K562 (cell line): Measurements from ENCODE around the gene PTPN18. TPM values are rescaled to one million over a fixed set of nuclear protein-coding genes. Genes with fewer than 3 reads are reported as not detected.

Source experiments
- ATAC-seq: fragments of 200-7000 bp; cut with Tn5 transposase; 3 replicates; pipeline ENCODE4 v1.9.1; 2020; ENCODE audit warnings: moderate library complexity
- BruUV-seq: library from RNA; stranded (reverse); fragments of 400-500 nt; replicated peaks from 2 replicates; lab custom pipeline; 2021; lab: Mats Ljungman, UMichigan
- CTCF ChIA-PET: fragments of 300-600 bp; formaldehyde crosslinking; extraction: SDS; loops from one replicate; lab custom pipeline; 2021; ENCODE audit warnings: low intra/inter-chr PET ratio; lab: Yijun Ruan, JAX
- POLR2A ChIA-PET: fragments of 300-600, 350-650 bp; sonication (Branson Sonifier 250); formaldehyde crosslinking; extraction: SDS; loops from one replicate; lab custom pipeline; 2021; ENCODE audit warnings: antibody characterized with exemption, inconsistent platforms; lab: Yijun Ruan, JAX
- DNase-seq, 4 experiments: peaks; one replicate each; pipeline versions ENCODE4 v3.0.0 to v3.0.0-alpha.2; 2011 to 2018; ENCODE audit warnings: low spot score in 3 of 4, mixed read lengths in 3 of 4; ENCODE audit errors: extremely low read depth in 1 of 4
- FAIRE-seq: peaks from 2 replicates; lab custom pipeline; 2011; peaks lifted over from hg19 to GRCh38; lab: Jason Lieb, UNC
- H2AFZ ChIP-seq: 2 replicates; pipeline ENCODE4 v1.6.0; 2011; ENCODE audit warnings: low read depth, low read length, control low read depth, inconsistent platforms
- H3K27ac ChIP-seq: fragments of 200-600 bp; 3 replicates; pipeline ENCODE4 v1.8.0; 2011; ENCODE audit warnings: low read depth, mild to moderate bottlenecking, control low read depth, inconsistent platforms, low read length, moderate library complexity, mixed read lengths; ENCODE audit errors: extremely low read depth
- H3K27me3 ChIP-seq, 2 experiments: fragments of 300-600 bp in 1 of 2; 2 replicates in 1 of 2; 3 replicates in 1 of 2; pipeline versions ENCODE4 v1.6.0 to v1.8.0; 2011; ENCODE audit warnings: inconsistent platforms in 2 of 2, low read length in 2 of 2, mild to moderate bottlenecking in 1 of 2, mixed read lengths in 1 of 2, moderate library complexity in 1 of 2; ENCODE audit not compliant: control insufficient read depth in 2 of 2, insufficient read depth in 2 of 2
- H3K36me3 ChIP-seq: fragments of 300-600 bp; 3 replicates; pipeline ENCODE4 v1.8.0; 2011; ENCODE audit warnings: mild to moderate bottlenecking, low read length, inconsistent platforms; ENCODE audit not compliant: control insufficient read depth, insufficient read depth
- H3K4me1 ChIP-seq, 2 experiments: fragments of 200-600 bp in 1 of 2; replicated peaks in 1 of 2; 2 replicates in 1 of 2; 3 replicates in 1 of 2; pipeline versions ENCODE4 v1.5.1 to v1.8.0; 2011; ENCODE audit warnings: inconsistent platforms in 2 of 2, low read length in 2 of 2, mild to moderate bottlenecking in 1 of 2, mixed read lengths in 1 of 2, moderate library complexity in 1 of 2; ENCODE audit not compliant: control insufficient read depth in 2 of 2, insufficient read depth in 2 of 2
- H3K4me2 ChIP-seq: 2 replicates; pipeline ENCODE4 v1.6.1; 2011; ENCODE audit warnings: low read length, control low read depth, inconsistent platforms, mixed read lengths; ENCODE audit not compliant: insufficient read depth
- H3K4me3 ChIP-seq: fragments of 200-600 bp; sonication (generic), shearing (Covaris generic); 2 replicates; pipeline ENCODE4 v1.5.1; 2016; ENCODE audit warnings: control low read depth, inconsistent platforms
- H3K79me2 ChIP-seq: fragments of 200-600 bp; 3 replicates; pipeline ENCODE4 v1.8.0; 2011; ENCODE audit warnings: low read length, inconsistent platforms; ENCODE audit not compliant: control insufficient read depth, insufficient read depth
- H3K9ac ChIP-seq, 2 experiments: 2 replicates each; pipeline versions ENCODE4 v1.6.0 to v1.6.1; 2011; ENCODE audit warnings: low read depth in 2 of 2, low read length in 2 of 2, control low read depth in 1 of 2, inconsistent platforms in 1 of 2, mild to moderate bottlenecking in 1 of 2, mixed read lengths in 1 of 2; ENCODE audit not compliant: insufficient read depth in 1 of 2
- H3K9me1 ChIP-seq: one replicate; pipeline ENCODE4 v1.6.0; 2011; ENCODE audit warnings: inconsistent platforms, mild to moderate bottlenecking, low read length, moderate library complexity; ENCODE audit not compliant: control insufficient read depth, insufficient read depth
- H3K9me3 ChIP-seq: replicated peaks from 2 replicates; pipeline ENCODE4 v1.5.1; 2011; ENCODE audit warnings: low read depth, low read length, inconsistent platforms; ENCODE audit not compliant: control insufficient read depth, insufficient read depth
- H4K20me1 ChIP-seq: replicated peaks from 2 replicates; pipeline ENCODE4 v1.6.1; 2011; ENCODE audit warnings: low read length, inconsistent platforms, mixed read lengths; ENCODE audit not compliant: control insufficient read depth, insufficient read depth
- DNMT1 ChIP-seq: fragments of 450-650 bp; IDR thresholded peaks from 2 replicates; pipeline ENCODE4 v1.6.1; 2016; ENCODE audit warnings: antibody characterized with exemption, mild to moderate bottlenecking
- ESRRA ChIP-seq: fragments of 450-650 bp; IDR thresholded peaks from 2 replicates; pipeline ENCODE4 v1.6.1; 2014; ENCODE audit warnings: low read depth, mild to moderate bottlenecking, moderate library complexity, borderline replicate concordance
- HMGXB4 ChIP-seq: sonication (generic); formaldehyde crosslinking; IDR thresholded peaks from 2 replicates; pipeline ENCODE4 v1.8.1; 2023; ENCODE audit warnings: mild to moderate bottlenecking, missing genetic modification reagents
- MYNN ChIP-seq, 2 experiments: sonication (generic); formaldehyde crosslinking in 1 of 2; IDR thresholded peaks; 2 replicates each; pipeline versions ENCODE4 v1.5.0 to v1.6.1; 2016 to 2020; ENCODE audit warnings: antibody characterized with exemption in 1 of 2, missing genetic modification reagents in 1 of 2
- NRF1 ChIP-seq, 2 experiments: fragments of 450-650 bp; IDR thresholded peaks in 1 of 2; conservative IDR thresholded peaks in 1 of 2; 2 replicates each; pipeline ENCODE4 v1.6.1; 2014; ENCODE audit warnings: mild to moderate bottlenecking in 2 of 2
- POLR2H ChIP-seq: IDR thresholded peaks from 2 replicates; pipeline ENCODE4 v1.6.1; 2016; ENCODE audit warnings: missing genetic modification characterization, low read depth, mild to moderate bottlenecking, control low read depth, missing compliant biosample characterization, moderate library complexity
- SMAD3 ChIP-seq: fragments of 450-650 bp; formaldehyde crosslinking; conservative IDR thresholded peaks from 2 replicates; pipeline ENCODE4 v1.4.0; 2020; ENCODE audit warnings: mild to moderate bottlenecking
- ZBTB40 ChIP-seq, 2 experiments: fragments of 450-650 bp in 1 of 2; sonication (generic) in 1 of 2; formaldehyde crosslinking in 1 of 2; IDR thresholded peaks; 2 replicates each; pipeline versions ENCODE4 v1.7.1 to v1.9.0; 2016 to 2022; ENCODE audit warnings: inconsistent platforms in 1 of 2, mild to moderate bottlenecking in 1 of 2, missing genetic modification reagents in 1 of 2
- WGBS: fragments of 100-300 bp; shearing (Covaris generic); methylation state at CpG from one replicate; pipeline ENCODE4 v1.1.6; 2016; ENCODE audit warnings: low coverage, mixed read lengths; ENCODE audit not compliant: insufficient coverage; ENCODE audit errors: missing lambda C conversion rate; 5-methylcytosine and 5-hydroxymethylcytosine counted together
- in situ Hi-C: fragments of 300-500 bp; cut with MboI; formaldehyde crosslinking; loops from 4 replicates; pipeline ENCODE4 v1.15.0; 2018; ENCODE audit warnings: inconsistent platforms, mixed read lengths
- intact Hi-C: fragments of 100-400 bp; cut with micrococcal nuclease; formaldehyde crosslinking; loops from 2 replicates; pipeline ENCODE4 v1.14.2; 2022
- polyA plus RNA-seq, 8 experiments: library from polyadenylated mRNA; depleted of rRNA in 4 of 8; stranded (reverse) in 5 of 8; unstranded in 3 of 8; fragments of >200 nt; fragmentation: Nextera tagmentation in 2 of 8; fragmentation: Illumina TruSeq in 1 of 8; extraction: Ambion mirVana in 2 of 8; extraction: Trizol in 1 of 8; gene quantifications; 2 replicates each; pipeline versions ENCODE4 v1.2.1 to v1.2.3, GENCODE V29; 2011 to 2014; ENCODE audit warnings: inconsistent platforms in 1 of 8, missing spikeins in 1 of 8
- total RNA-seq, 7 experiments: library from RNA; depleted of rRNA in 6 of 7; stranded (reverse); fragments of >200 nt in 6 of 7; fragmentation: Illumina TruSeq in 2 of 7; extraction: Trizol in 2 of 7; gene quantifications; 2 replicates each; pipeline versions ENCODE4 v1.2.1 to v1.2.3, GENCODE V29; 2011 to 2021; ENCODE audit warnings: low replicate concordance in 1 of 7

PTPN18 gene
- total and polyA plus RNA-seq, 9 of the 15 experiments (the other 6 are each of a cell fraction or from before 2014, with no cell fraction given), result 11.6 to 90.7 (median 49.6) TPM

- in situ Hi-C loops (loop anchor here (25.0 kb wide), 2 partner anchors 895 to 1170 kb away; no protein-coding TSS in a partner anchor), intact Hi-C loops (loop anchor here (1.0 to 10.0 kb wide), 4 partner anchors 30 to 865 kb away; partner anchors contain the start of genes MZT2B, POTEE and SMPD4)
- no peaks in the 10 kb centered on the region for H3K9me1 ChIP-seq
- WGBS, result under 1% methylated on average over 47 of the region's 60 CpGs
- FAIRE-seq (peak; percentile 99), ATAC-seq (peak; percentile 88), DNase-seq (peak; percentile 82 to 99 (median 88))
- peak within 1 kb of the TSS; percentile 78 for H3K27ac ChIP-seq
- peak within 1 kb of the TSS; percentile 95 for H2AFZ ChIP-seq
- ChIA-PET CTCF (no interaction called here), POLR2A (interaction anchor here (0.8 to 6.1 kb wide), 10 partner anchors 9 to 194 kb away, joined by 3 to 63 read pairs (median 4); partner anchors contain the start of gene PTPN18)
- H3K27me3 ChIP-seq, result no peaks in the 10 kb centered on the region
- H4K20me1 ChIP-seq, result no peaks in the 10 kb centered on the region
- peaks cover 56% of the 10 kb centered on the region for H3K36me3 ChIP-seq
- peaks cover 33 to 52% of the 10 kb centered on the region in 2 experiments for H3K4me1 ChIP-seq
- TSS peak; percentile 49 for BruUV-seq
- peaks cover 48% of the 10 kb centered on the region for H3K79me2 ChIP-seq
- peak within 1 kb of the TSS; percentile 59 for H3K4me3 ChIP-seq
- H3K4me2 ChIP-seq, result peak within 1 kb of the TSS; percentile 67
- no peaks in the 10 kb centered on the region for H3K9me3 ChIP-seq
- H3K9ac ChIP-seq, result peak within 1 kb of the TSS; percentile 57 to 96
- TF ChIP-seq ZBTB40 (IDR thresholded peaks at IDR 0.05), result peak; percentile 86
- no peak for TF ChIP-seq ZBTB40 (CRISPR knock-in tag; IDR thresholded peaks at IDR 0.05)
- TF ChIP-seq HMGXB4 (CRISPR knock-in tag), result peak; percentile 42; the same call in 1 of the 2 replicates
- TF ChIP-seq MYNN (IDR thresholded peaks at IDR 0.05), result 0 out of 2 replicates have a peak, but pooled peaks have one; percentile 14
- TF ChIP-seq MYNN (CRISPR knock-in tag; IDR thresholded peaks at IDR 0.05), result no peak
- peak; percentile 61; the same call in 1 of the 2 replicates for TF ChIP-seq ESRRA
- no peak for TF ChIP-seq DNMT1
- peak; percentile 85 to 88 for TF ChIP-seq NRF1 (conservative IDR thresholded peaks at IDR 0.05 in 1 of 2, IDR thresholded peaks at IDR 0.05 in 1 of 2)
- 0 out of 2 replicates have a peak, but pooled peaks have one; percentile 61 for TF ChIP-seq POLR2H (tag)
- no peak for TF ChIP-seq SMAD3 (CRISPR knock-in tag)
Observed at GRCh38 chr2:130342533-130343275, 13.2 kb upstream of the PTPN18 start, which contains the start of gene IMP4. TSS of gene IMP4 (plus strand) at chr2:130342897. CDS start at chr2:130342933, 36 bp downstream.
